HG03139 (cell line): Measurements from ENCODE around the gene ANO6.
"Not testable (repeated sequence)": the region's sequence is repeated elsewhere in the genome, so short reads cannot be mapped to it uniquely, and the experiment has no call there.

Experiments
- ATAC-seq: cut with Tn5 transposase; IDR thresholded peaks from one replicate; pipeline ENCODE4 v1.9.1; 2021; ENCODE audit not compliant: unreplicated experiment

The ANO6 gene

GRCh38 chr12:45389426-45389825 is 173.5 kb downstream of the ANO6 start:
- ATAC-seq: no peak

- ATAC-seq: not testable (repeated sequence)
Measured at GRCh38 chr12:45397499-45397898, 181.6 kb downstream of the ANO6 start.

- no peak for ATAC-seq
Measured at GRCh38 chr12:45398552-45398951, 182.7 kb downstream of the ANO6 start.

GRCh38 chr12:45400991-45401390 is 185.1 kb downstream of the ANO6 start:
- ATAC-seq: no peak

GRCh38 chr12:45402288-45402687 is 186.4 kb downstream of the ANO6 start:
- ATAC-seq: no peak

GRCh38 chr12:45406988-45407850 is 191.3 kb downstream of the ANO6 start:
- no peak for ATAC-seq

- no peak for ATAC-seq
Measured at GRCh38 chr12:45407981-45408728, 192.3 kb downstream of the ANO6 start.

- ATAC-seq: no peak
Measured at GRCh38 chr12:45408729-45409114, 192.8 kb downstream of the ANO6 start.

GRCh38 chr12:45409966-45410365 is 194.1 kb downstream of the ANO6 start:
- no peak for ATAC-seq

- ATAC-seq: no peak
Measured at GRCh38 chr12:45411626-45412025, 195.7 kb downstream of the ANO6 start.

GRCh38 chr12:45415393-45415817 is 199.5 kb downstream of the ANO6 start:
- peak; percentile 78 for ATAC-seq

- ATAC-seq: no peak
Measured at GRCh38 chr12:45416126-45416525, 200.2 kb downstream of the ANO6 start.

GRCh38 chr12:45418520-45418919 is 202.6 kb downstream of the ANO6 start:
- no peak for ATAC-seq

GRCh38 chr12:45419317-45419814 is 203.5 kb downstream of the ANO6 start:
- ATAC-seq: no peak

- ATAC-seq: no peak
Measured at GRCh38 chr12:45421736-45422135, 205.8 kb downstream of the ANO6 start.

GRCh38 chr12:45423931-45424330 is 208.0 kb downstream of the ANO6 start:
- no peak for ATAC-seq

GRCh38 chr12:45425426-45425825 is 209.5 kb downstream of the ANO6 start:
- ATAC-seq: no peak

GRCh38 chr12:45426294-45426693 is 210.4 kb downstream of the ANO6 start:
- no peak for ATAC-seq

- no peak for ATAC-seq
Measured at GRCh38 chr12:45427042-45427441, 211.1 kb downstream of the ANO6 start.

GRCh38 chr12:45429831-45430230 is 213.9 kb downstream of the ANO6 start:
- no peak for ATAC-seq

GRCh38 chr12:45431126-45431525 is 215.2 kb downstream of the ANO6 start:
- no peak for ATAC-seq

- no peak for ATAC-seq
Measured at GRCh38 chr12:45432710-45433109, 216.8 kb downstream of the ANO6 start.
